ENCODE measurements around the gene ASS1.

Gene ASS1

DNA sequence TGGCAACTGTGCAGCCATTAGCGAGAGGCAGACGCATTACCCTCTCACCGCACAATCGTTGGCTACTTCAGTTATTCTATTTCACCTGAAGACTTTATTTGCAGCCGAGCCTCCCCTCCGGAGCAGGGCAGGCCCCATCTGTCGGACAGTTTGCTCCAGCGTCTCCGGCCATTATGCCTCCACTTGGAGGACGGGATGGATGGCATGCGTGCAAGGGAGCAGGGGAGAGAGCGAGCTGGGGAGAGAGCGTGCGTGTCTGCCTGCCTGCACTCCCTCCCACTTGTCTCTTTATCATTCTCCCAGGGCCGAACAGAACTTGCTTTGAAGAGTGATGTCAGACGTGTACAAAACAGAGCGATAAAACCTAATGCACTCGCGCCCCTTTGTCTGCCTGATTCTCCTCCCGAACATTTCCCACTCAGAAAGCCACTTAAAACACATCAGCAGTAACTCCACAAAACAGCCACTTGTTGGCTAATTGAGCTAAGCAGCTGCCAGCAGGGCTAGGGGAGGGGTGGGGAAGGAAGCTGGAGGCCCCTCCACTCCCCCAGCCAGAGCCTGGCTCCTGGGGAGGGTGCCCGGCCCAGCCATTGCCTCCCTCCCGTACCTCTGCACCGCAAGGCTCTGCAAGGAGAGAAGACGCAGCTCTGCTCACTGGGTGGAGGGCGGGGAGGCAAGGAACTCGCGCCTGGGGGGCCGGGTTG lies 91.2 kb downstream of the ASS1 start:
- H3K4me3 ChIP-seq (ENCODE audit: extremely low read depth, insufficient read depth, low read length, poor library complexity, severe bottlenecking): no peak overlapping the region
- no peaks in the 10 kb centered on the region for H3K9me3 ChIP-seq (ENCODE audit: control insufficient read depth, low read length)
- peak overlapping the region; percentile 16 for H3K27ac ChIP-seq (ENCODE audit: low read depth, low read length, severe bottlenecking)
- WGBS, 2 experiments (ENCODE audit: insufficient coverage in 2 of 2): 47 to 49% methylated on average over 16 to 24 of the region's 28 CpGs
- H3K36me3 ChIP-seq (ENCODE audit: control insufficient read depth, insufficient read depth, low read length): no peaks in the 10 kb centered on the region
- H3K4me1 ChIP-seq (ENCODE audit: control insufficient read depth, insufficient read depth, low read length, poor library complexity, severe bottlenecking): peaks cover 15% of the 10 kb centered on the region

DNA sequence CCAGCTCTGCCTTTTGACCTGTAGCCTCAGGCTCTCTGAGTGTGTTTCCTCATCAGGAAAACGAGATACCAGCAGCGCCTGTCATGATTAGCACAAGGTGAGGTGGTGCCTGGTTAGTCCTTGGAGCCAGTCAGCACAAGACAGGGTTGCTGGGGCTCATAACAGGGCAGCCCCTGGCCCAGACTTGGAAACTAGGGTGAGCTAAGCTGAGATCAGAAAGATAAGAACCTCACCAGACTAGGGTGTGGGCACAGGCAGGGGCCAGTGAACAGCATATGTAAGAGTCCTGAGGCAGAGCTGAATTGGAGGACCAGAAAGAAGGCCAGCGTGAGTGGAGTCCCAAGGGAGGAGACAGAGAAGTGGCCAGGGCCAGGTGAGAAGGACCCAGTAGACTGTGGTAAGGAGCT lies 91.9 kb downstream of the ASS1 start:
- H3K4me3 ChIP-seq (ENCODE audit: extremely low read depth, insufficient read depth, low read length, poor library complexity, severe bottlenecking): no peak overlapping the region
- 91 to 95% methylated on average over 3 of the region's 3 CpGs for WGBS, 2 experiments (ENCODE audit: insufficient coverage in 2 of 2)
- H3K36me3 ChIP-seq (ENCODE audit: control insufficient read depth, insufficient read depth, low read length): no peaks in the 10 kb centered on the region
- peaks cover 15% of the 10 kb centered on the region for H3K4me1 ChIP-seq (ENCODE audit: control insufficient read depth, insufficient read depth, low read length, poor library complexity, severe bottlenecking)
- H3K27ac ChIP-seq (ENCODE audit: low read depth, low read length, severe bottlenecking): no peak overlapping the region
- H3K9me3 ChIP-seq (ENCODE audit: control insufficient read depth, low read length): no peaks in the 10 kb centered on the region

GRCh38 chr9:130537346-130538050 lies 92.7 kb downstream of the ASS1 start:
- no peak overlapping the region for H3K4me3 ChIP-seq (ENCODE audit: extremely low read depth, insufficient read depth, low read length, poor library complexity, severe bottlenecking)
- WGBS, 2 experiments (ENCODE audit: insufficient coverage in 2 of 2): 61 to 64% methylated on average over 20 to 21 of the region's 25 CpGs
- H3K9me3 ChIP-seq (ENCODE audit: control insufficient read depth, low read length): no peaks in the 10 kb centered on the region
- H3K27ac ChIP-seq (ENCODE audit: low read depth, low read length, severe bottlenecking): no peak overlapping the region
- H3K4me1 ChIP-seq (ENCODE audit: control insufficient read depth, insufficient read depth, low read length, poor library complexity, severe bottlenecking): peaks cover 15% of the 10 kb centered on the region
- H3K36me3 ChIP-seq (ENCODE audit: control insufficient read depth, insufficient read depth, low read length): no peaks in the 10 kb centered on the region

DNA sequence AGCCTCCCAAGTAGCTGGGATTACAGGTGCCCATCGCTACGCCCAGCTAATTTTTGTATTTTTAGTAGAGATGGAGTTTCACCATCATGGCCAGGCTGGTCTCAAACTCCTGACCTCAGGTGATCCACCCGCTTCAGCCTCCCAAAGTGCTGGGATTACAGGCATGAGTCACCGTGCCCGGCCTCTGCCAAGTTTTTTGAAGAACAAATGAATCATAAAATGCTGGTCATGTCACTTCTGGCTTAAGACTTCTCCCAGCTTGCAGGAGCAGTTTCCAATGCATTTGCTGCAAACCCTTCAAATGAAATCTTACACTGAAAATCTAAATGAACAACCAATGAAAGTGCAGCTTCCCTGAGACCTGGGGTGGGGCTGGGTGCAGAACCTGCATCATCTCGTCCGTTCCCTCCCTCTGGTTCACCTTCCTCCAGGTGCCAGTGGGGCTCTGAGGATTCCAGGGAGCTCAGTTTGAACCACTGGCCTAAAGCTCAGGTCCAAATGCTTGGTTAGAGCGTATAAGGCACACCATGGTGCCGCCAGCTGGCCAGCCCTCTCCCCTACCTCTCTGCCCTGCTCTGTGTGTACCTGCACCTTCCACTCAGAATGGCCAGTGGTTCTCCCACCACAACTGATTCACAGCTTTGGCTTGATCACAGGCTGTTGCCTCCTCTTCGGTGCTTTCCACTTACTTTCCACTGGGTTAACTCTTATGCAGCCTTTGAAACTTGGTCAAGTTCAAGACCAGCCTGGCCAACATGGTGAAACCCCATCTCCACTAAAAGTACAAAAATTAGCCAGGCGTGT lies 94.9 kb downstream of the ASS1 start:
- Histone ChIP-seq H3K27ac (ENCODE audit: low read depth, low read length, severe bottlenecking) (no peak overlapping the region), H3K9me3 (ENCODE audit: control insufficient read depth, low read length) (no peaks in the 10 kb centered on the region), H3K36me3 (ENCODE audit: control insufficient read depth, insufficient read depth, low read length) (no peaks in the 10 kb centered on the region), H3K4me3 (ENCODE audit: extremely low read depth, insufficient read depth, low read length, poor library complexity, severe bottlenecking) (no peak overlapping the region), H3K4me1 (ENCODE audit: control insufficient read depth, insufficient read depth, low read length, poor library complexity, severe bottlenecking) (peaks cover 15% of the 10 kb centered on the region)
- WGBS, 2 experiments (ENCODE audit: insufficient coverage in 2 of 2): 81 to 90% methylated on average over 9 to 10 of the region's 11 CpGs

GRCh38 chr9:130541533-130541932 lies 96.8 kb downstream of the ASS1 start:
- H3K36me3 ChIP-seq (ENCODE audit: control insufficient read depth, insufficient read depth, low read length): no peaks in the 10 kb centered on the region
- H3K9me3 ChIP-seq (ENCODE audit: control insufficient read depth, low read length): no peaks in the 10 kb centered on the region
- no peak overlapping the region for H3K27ac ChIP-seq (ENCODE audit: low read depth, low read length, severe bottlenecking)
- H3K4me1 ChIP-seq (ENCODE audit: control insufficient read depth, insufficient read depth, low read length, poor library complexity, severe bottlenecking): peaks cover 8% of the 10 kb centered on the region
- 80 to 100% methylated on average over 1 of the region's 2 CpGs for WGBS, 2 experiments (ENCODE audit: insufficient coverage in 2 of 2)
- no peak overlapping the region for H3K4me3 ChIP-seq (ENCODE audit: extremely low read depth, insufficient read depth, low read length, poor library complexity, severe bottlenecking)

DNA sequence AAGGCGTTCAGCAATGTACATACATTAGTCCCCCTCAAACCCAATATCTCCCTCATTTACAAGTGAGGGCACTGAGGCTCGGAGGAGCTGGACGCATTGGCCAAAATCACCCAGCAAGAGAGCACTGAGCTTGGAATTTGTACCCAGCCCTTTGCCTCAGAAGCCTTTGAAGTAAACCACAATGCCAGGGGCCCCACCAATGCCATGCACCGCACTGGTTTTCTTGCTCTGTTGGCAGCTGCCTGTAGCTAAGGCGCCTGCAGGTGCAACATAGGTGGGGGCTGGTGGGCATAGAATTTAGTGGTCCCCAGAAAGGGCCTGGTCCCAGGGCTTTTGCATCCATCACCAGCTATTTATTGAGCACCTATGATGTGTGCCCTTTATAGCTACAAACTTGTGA lies 97.3 kb downstream of the ASS1 start:
- no peak overlapping the region for H3K27ac ChIP-seq (ENCODE audit: low read depth, low read length, severe bottlenecking)
- H3K36me3 ChIP-seq (ENCODE audit: control insufficient read depth, insufficient read depth, low read length): no peaks in the 10 kb centered on the region
- no peak overlapping the region for H3K4me3 ChIP-seq (ENCODE audit: extremely low read depth, insufficient read depth, low read length, poor library complexity, severe bottlenecking)
- 85 to 87% methylated on average over 3 to 5 of the region's 5 CpGs for WGBS, 2 experiments (ENCODE audit: insufficient coverage in 2 of 2)
- peaks cover 8% of the 10 kb centered on the region for H3K4me1 ChIP-seq (ENCODE audit: control insufficient read depth, insufficient read depth, low read length, poor library complexity, severe bottlenecking)
- no peaks in the 10 kb centered on the region for H3K9me3 ChIP-seq (ENCODE audit: control insufficient read depth, low read length)

GRCh38 chr9:130542457-130543228 lies 97.9 kb downstream of the ASS1 start:
- H3K27ac ChIP-seq (ENCODE audit: low read depth, low read length, severe bottlenecking): no peak overlapping the region
- H3K4me1 ChIP-seq (ENCODE audit: control insufficient read depth, insufficient read depth, low read length, poor library complexity, severe bottlenecking): peaks cover 2% of the 10 kb centered on the region
- 80 to 85% methylated on average over 2 to 7 of the region's 7 CpGs for WGBS, 2 experiments (ENCODE audit: insufficient coverage in 2 of 2)
- H3K9me3 ChIP-seq (ENCODE audit: control insufficient read depth, low read length): no peaks in the 10 kb centered on the region
- H3K4me3 ChIP-seq (ENCODE audit: extremely low read depth, insufficient read depth, low read length, poor library complexity, severe bottlenecking): no peak overlapping the region
- no peaks in the 10 kb centered on the region for H3K36me3 ChIP-seq (ENCODE audit: control insufficient read depth, insufficient read depth, low read length)

GRCh38 chr9:130543368-130543767 lies 98.6 kb downstream of the ASS1 start:
- H3K27ac ChIP-seq (ENCODE audit: low read depth, low read length, severe bottlenecking): no peak overlapping the region
- 83 to 87% methylated on average over 4 to 6 of the region's 8 CpGs for WGBS, 2 experiments (ENCODE audit: insufficient coverage in 2 of 2)
- H3K9me3 ChIP-seq (ENCODE audit: control insufficient read depth, low read length): no peaks in the 10 kb centered on the region
- no peaks in the 10 kb centered on the region for H3K4me1 ChIP-seq (ENCODE audit: control insufficient read depth, insufficient read depth, low read length, poor library complexity, severe bottlenecking)
- no peak overlapping the region for H3K4me3 ChIP-seq (ENCODE audit: extremely low read depth, insufficient read depth, low read length, poor library complexity, severe bottlenecking)
- H3K36me3 ChIP-seq (ENCODE audit: control insufficient read depth, insufficient read depth, low read length): no peaks in the 10 kb centered on the region

GRCh38 chr9:130543859-130544258 lies 99.1 kb downstream of the ASS1 start:
- 74 to 82% methylated on average over 4 of the region's 6 CpGs for WGBS, 2 experiments (ENCODE audit: insufficient coverage in 2 of 2)
- H3K4me1 ChIP-seq (ENCODE audit: control insufficient read depth, insufficient read depth, low read length, poor library complexity, severe bottlenecking): no peaks in the 10 kb centered on the region
- H3K4me3 ChIP-seq (ENCODE audit: extremely low read depth, insufficient read depth, low read length, poor library complexity, severe bottlenecking): no peak overlapping the region
- no peaks in the 10 kb centered on the region for H3K9me3 ChIP-seq (ENCODE audit: control insufficient read depth, low read length)
- no peaks in the 10 kb centered on the region for H3K36me3 ChIP-seq (ENCODE audit: control insufficient read depth, insufficient read depth, low read length)
- no peak overlapping the region for H3K27ac ChIP-seq (ENCODE audit: low read depth, low read length, severe bottlenecking)

DNA sequence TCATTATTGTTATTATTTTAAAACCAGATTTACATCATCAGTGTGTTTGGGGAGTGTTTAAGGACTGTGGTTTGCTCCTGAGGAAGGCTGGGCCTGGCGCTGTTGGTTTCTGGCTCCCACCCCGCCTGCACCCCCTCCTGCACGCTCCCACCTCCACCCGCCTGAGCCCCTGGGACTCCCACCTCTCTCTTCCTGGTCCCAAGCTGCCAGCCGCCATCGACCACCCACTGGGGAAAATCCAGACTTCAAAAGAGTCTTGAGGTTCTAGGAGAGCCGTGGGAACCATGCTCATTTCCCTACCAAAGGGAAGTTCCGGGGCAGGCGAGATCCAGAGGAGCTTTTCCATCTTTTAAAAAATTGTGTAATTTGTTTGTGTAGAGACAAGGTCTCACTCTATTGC lies 99.6 kb downstream of the ASS1 start:
- Histone ChIP-seq H3K9me3 (ENCODE audit: control insufficient read depth, low read length) (no peaks in the 10 kb centered on the region), H3K4me1 (ENCODE audit: control insufficient read depth, insufficient read depth, low read length, poor library complexity, severe bottlenecking) (no peaks in the 10 kb centered on the region), H3K4me3 (ENCODE audit: extremely low read depth, insufficient read depth, low read length, poor library complexity, severe bottlenecking) (no peak overlapping the region), H3K27ac (ENCODE audit: low read depth, low read length, severe bottlenecking) (no peak overlapping the region), H3K36me3 (ENCODE audit: control insufficient read depth, insufficient read depth, low read length) (no peaks in the 10 kb centered on the region)
- 73 to 76% methylated on average over 7 to 8 of the region's 9 CpGs for WGBS, 2 experiments (ENCODE audit: insufficient coverage in 2 of 2)
